SIG-M5 (cell line): Measurements from ENCODE around the gene SCAI.
"Not testable (repeated sequence)": the region's sequence is repeated elsewhere in the genome, so short reads cannot be mapped to it uniquely, and the experiment has no call there.

Experiments used
- DNase-seq: peaks from one replicate; lab custom pipeline; 2025; lab: John Stamatoyannopoulos, UW

The SCAI gene

GRCh38 chr9:125143377-125144090 is at the start of gene SCAI:
SCAI (minus strand) TSS chr9:125143528; CDS start chr9:125143437, 91 bp downstream.
- peak; percentile 84 for DNase-seq

DNA sequence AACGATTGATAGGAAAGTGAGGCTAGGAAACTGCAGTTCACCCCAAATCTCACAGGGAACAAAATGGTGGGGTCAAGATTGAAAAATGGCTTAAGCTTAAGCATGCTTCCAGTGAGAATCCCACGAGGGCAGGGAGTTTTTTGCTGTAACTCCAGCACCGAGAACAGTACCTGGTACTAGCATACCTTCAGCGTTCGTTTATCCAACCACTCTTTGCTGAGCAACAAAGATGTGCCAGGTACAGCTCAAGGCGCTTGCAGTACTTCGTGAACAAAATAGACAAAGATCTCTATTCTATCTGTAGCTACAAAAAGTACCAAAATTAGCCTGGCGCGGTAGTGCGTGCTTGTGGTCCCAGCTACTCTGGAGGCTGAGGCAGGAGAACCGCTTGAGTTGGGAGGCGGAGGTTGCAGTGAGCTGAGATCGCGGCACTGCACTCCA is 47.1 kb upstream of the SCAI start:
- DNase-seq: no peak

- DNase-seq: peak; percentile 81
Measured at GRCh38 chr9:125189361-125190289, 46.3 kb upstream of the SCAI start, which contains the start of gene PPP6C. PPP6C (minus strand) TSS chr9:125189803; CDS start chr9:125189718, 85 bp downstream.

DNA sequence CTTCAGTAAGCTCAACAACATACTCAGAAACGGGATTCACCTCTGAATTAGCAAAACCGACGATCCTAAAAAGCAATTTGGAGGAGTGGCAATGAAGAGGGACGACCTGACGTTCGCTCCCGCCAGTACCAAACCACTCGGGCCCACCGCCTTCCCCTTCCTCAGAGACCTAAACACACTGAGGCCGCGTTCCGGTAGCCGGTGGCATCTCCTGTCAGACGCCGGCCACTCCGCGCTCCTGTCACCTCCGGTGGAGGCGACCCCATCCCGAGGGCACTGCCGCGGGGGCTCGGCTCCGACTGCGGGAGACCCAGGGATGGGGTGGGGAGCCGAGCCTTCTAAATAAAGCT is 45.7 kb upstream of the SCAI start:
- DNase-seq: no peak

GRCh38 chr9:125183561-125183960 is 40.2 kb upstream of the SCAI start:
- no peak for DNase-seq

DNA sequence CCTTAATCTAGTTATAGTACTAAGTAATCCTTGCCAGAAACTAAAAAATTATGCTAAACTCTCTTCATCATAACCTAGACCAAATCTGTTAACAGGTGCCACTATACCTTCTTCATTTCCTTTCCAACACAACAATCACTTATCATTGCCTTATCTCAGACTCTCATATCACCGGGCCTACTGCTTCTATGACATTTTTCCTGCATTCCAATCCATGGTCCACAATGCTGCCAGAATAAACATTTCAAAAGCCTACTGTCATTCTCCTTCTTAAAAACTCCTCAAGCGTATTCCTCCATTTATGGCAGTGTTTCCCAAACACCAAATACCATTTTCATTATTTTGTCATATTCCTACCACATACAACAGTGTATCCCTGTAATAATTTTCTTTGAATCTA is 39.7 kb upstream of the SCAI start:
- no peak for DNase-seq

DNA sequence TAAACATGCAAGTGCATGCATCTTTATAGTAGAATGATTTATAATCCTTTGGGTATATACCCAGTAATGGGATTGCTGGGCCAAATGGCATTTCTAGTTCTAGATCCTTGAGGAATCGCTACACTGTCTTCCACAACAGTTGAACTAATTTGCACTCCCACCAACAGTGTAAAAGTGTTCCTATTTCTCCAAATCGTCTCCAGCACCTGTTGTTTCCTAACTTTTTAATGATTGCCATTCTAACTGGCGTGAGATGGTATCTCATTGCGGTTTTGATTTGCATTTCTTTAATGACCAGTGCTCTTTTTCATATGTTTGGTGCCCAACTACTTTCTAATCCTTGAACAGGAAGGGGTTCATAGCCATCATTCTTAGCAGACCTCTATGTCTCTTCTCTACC is 38.4 kb upstream of the SCAI start:
- DNase-seq: not testable (repeated sequence)

DNA sequence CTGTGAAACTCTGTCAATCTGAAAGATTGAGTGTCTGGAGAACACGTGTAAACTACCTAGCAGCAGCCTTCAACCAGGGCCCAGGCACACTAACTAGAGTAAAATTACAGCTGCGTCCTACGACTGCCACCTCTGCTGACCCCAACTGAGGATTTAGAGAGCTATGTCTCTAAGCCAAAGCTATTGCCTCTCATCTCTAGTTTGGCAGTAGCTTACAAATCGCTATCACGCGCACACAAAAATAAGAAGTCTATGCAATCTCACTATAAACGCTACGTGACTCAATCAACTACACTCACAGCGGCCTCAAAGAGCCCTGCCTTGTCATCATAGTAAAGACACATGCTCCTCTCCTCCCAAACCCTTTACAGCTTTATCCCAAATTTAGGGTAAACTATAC is 37.5 kb upstream of the SCAI start:
- no peak for DNase-seq

DNA sequence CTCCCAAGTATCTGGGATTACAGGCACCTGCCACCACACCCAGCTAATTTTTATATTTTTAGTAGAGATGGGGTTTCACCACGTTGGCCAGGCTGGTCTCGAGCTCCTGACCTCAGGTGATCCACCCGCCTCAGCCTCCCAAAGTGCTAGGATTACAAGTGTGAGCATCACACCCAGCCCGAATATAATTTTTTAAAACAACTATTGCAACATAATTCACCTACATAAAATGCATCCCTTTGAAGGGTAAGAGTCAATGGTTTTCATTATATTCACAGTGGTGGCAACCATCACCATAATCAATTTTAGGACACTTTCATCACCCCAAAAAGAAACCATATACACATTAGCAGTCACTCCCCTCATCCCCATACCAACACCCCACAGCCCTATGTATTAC is 36.4 kb upstream of the SCAI start:
- DNase-seq: not testable (repeated sequence)

DNA sequence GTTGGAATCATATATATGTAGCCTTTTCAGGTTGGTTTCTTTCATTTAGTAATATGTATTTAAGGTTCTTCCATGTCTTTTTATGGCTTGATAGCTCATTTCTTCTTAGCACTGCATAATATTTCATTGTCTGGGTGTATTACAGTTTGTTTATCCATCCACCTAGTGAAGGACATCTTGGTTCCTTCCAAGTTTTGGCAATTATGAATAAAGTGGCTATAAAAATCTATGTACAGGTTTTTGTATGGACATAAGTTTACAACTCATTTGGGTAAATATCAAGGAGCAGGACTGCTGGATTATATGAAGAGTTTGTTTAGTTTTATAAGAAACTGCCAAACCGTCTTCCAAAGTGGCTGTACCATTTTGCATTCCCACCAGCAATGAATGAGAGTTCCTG is 34.6 kb upstream of the SCAI start:
- DNase-seq: no peak

GRCh38 chr9:125176636-125177035 is 33.3 kb upstream of the SCAI start:
- DNase-seq: no peak

GRCh38 chr9:125172031-125172755 is 28.9 kb upstream of the SCAI start:
- no peak for DNase-seq

DNA sequence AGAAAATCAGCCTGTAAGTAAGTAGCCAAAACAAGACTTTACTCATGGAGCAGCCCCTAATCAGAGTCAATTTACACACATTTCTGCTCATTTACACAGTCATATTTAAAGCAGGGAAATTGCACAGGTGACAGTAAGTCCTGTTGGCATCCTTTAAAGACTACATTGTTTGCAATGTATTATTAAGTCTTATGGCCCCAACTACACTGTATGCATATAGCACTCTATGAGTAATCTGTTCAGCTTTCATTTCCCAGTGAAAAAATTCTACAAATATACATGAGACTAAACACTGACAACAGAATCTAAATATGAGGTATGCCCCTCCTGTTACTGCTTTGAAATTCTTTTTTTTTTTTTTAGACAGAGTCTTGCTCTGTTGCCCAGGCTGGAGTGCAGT is 26.6 kb upstream of the SCAI start:
- no peak for DNase-seq

- DNase-seq: no peak
Measured at GRCh38 chr9:125166762-125167161, 23.4 kb upstream of the SCAI start.

DNA sequence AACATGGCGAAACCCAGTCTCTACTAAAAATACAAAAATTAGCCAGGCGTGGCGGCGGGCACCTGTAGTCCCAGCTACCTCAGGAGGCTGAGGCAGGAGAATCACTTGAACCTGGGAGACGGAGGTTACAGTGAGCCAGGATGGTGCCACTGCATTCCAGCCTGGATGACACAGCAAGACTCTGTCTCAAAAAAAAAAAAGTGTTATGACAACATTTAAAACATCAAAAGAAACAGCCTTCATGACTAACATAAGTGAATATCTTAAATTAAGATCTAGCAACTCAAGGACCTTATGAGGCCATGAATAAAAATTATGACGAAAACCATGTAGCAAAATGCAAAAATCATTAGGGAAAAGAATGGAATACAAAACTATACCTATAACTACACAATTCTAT is 19.6 kb upstream of the SCAI start:
- DNase-seq: not testable (repeated sequence)

- no peak for DNase-seq
Measured at GRCh38 chr9:125161284-125161918, 18.1 kb upstream of the SCAI start.

GRCh38 chr9:125160750-125161149 is 17.4 kb upstream of the SCAI start:
- no peak for DNase-seq

DNA sequence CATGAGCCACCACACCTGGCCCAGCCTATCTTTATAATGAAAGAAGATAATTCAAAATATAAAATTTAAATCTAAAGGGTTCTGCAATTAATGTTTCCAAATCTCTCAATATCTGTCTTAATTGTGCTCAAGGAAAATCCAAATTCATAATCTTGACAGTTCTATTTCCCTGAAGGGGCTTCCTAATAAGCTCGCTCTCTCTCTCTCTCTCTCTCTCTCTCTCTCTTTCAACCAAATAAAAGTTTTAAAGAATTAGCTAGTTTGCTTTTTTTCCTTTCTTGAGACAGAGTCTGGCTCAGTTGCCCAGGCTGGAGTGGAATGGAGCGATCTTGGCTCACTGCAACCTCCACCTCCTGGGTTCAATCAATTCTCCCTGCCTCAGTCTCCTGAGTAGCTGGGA is 13.2 kb upstream of the SCAI start:
- no peak for DNase-seq

DNA sequence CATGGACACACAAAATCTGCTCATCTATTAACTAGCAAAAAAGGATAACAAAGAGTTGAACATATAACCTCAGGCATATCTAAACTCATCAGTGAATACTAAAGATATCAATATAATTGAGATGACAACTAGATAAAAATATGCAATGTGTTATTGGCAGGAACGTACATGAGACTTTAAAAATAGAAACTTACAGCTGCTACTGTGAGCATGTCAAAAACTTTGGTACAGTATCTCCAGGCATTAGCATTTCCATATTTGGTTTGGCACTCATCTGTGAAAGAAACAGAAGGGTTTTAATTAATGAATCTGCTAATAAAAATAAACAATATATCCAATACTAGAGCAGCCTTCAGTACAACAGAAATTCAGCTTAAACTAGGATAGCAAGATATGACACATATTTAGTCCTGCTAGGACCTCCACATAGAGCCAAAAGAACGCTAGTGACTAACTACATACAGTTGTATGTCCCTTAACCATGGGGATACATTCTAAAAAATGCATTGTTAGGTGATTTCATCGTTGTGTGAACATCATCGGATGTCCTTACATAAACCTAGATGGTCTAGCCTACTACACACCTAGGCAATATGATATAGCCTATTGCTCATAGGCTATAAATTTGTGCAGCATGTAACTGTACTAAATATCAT is 10.5 kb upstream of the SCAI start:
- no peak for DNase-seq

- no peak for DNase-seq
Measured at GRCh38 chr9:125151730-125152129, 8.4 kb upstream of the SCAI start.
